MM.1S (cell line): ENCODE results near the gene LGSN.
"Not testable (repeated sequence)": the region's sequence is repeated elsewhere in the genome, so short reads cannot be mapped to it uniquely, and the experiment has no call there.

Experiments used
- DNase-seq: peaks from one replicate; pipeline ENCODE4 v3.0.0-alpha.2; 2015
- H2AFZ ChIP-seq: fragments of 300-600 bp; sonication (generic); 2 replicates; pipeline ENCODE4 v1.6.0; 2016; ENCODE audit warnings: antibody characterized with exemption, low read length
- H3F3A ChIP-seq: fragments of 300-600 bp; sonication (generic); 2 replicates; pipeline ENCODE4 v1.6.1; 2016; ENCODE audit warnings: mild to moderate bottlenecking, antibody characterized with exemption, low read length, moderate library complexity, mixed read lengths; ENCODE audit not compliant: insufficient read depth
- H3K27ac ChIP-seq: fragments of 300-600 bp; sonication (generic); 2 replicates; pipeline ENCODE4 v1.5.1; 2016; ENCODE audit warnings: mild to moderate bottlenecking, low read length
- H3K27me3 ChIP-seq: fragments of 300-600 bp; sonication (generic); replicated peaks from 2 replicates; pipeline ENCODE4 v1.6.0; 2016; ENCODE audit warnings: low read length; ENCODE audit not compliant: insufficient read depth
- H3K36me3 ChIP-seq: fragments of 300-600 bp; sonication (generic); replicated peaks from 2 replicates; pipeline ENCODE4 v1.6.1; 2016; ENCODE audit warnings: mild to moderate bottlenecking, low read length, mixed read lengths; ENCODE audit not compliant: insufficient read depth
- H3K4me1 ChIP-seq: fragments of 300-600 bp; sonication (generic); 2 replicates; pipeline ENCODE4 v1.6.1; 2016; ENCODE audit warnings: low read length, mixed read lengths
- H3K4me2 ChIP-seq: fragments of 300-600 bp; sonication (generic); 2 replicates; pipeline ENCODE4 v1.6.0; 2016; ENCODE audit warnings: low read depth, low read length
- H3K4me3 ChIP-seq: fragments of 300-600 bp; sonication (generic); 2 replicates; pipeline ENCODE4 v1.5.1; 2016; ENCODE audit warnings: low read length, mixed read lengths
- H3K79me2 ChIP-seq: fragments of 300-600 bp; sonication (generic); 2 replicates; pipeline ENCODE4 v1.6.1; 2016; ENCODE audit warnings: mixed run types, low read length, mixed read lengths
- H3K9ac ChIP-seq: fragments of 300-600 bp; sonication (generic); 2 replicates; pipeline ENCODE4 v1.6.1; 2016; ENCODE audit warnings: low read length, mixed read lengths
- H3K9me2 ChIP-seq: fragments of 300-600 bp; sonication (generic); replicated peaks from 2 replicates; pipeline ENCODE4 v1.6.1; 2016; ENCODE audit warnings: mild to moderate bottlenecking, low read length, mixed read lengths; ENCODE audit not compliant: insufficient read depth
- H3K9me3 ChIP-seq: fragments of 300-600 bp; sonication (generic); replicated peaks from 2 replicates; pipeline ENCODE4 v1.6.1; 2016; ENCODE audit warnings: mild to moderate bottlenecking, low read length, mixed read lengths; ENCODE audit not compliant: insufficient read depth
- H4K20me1 ChIP-seq: fragments of 300-600 bp; sonication (generic); 2 replicates; pipeline ENCODE4 v1.6.1; 2016; ENCODE audit warnings: mild to moderate bottlenecking, low read length, moderate library complexity, mixed read lengths; ENCODE audit not compliant: insufficient read depth
- EZH2 ChIP-seq: fragments of 300-600 bp; sonication (generic); optimal IDR thresholded peaks from 2 replicates; pipeline ENCODE3; 2017; ENCODE audit warnings: low read depth, mild to moderate bottlenecking, antibody characterized with exemption, low read length, mixed read lengths
- EZH2phosphoT487 ChIP-seq: fragments of 300-600 bp; sonication (generic); IDR thresholded peaks from 2 replicates; pipeline ENCODE4 v1.6.1; 2018; ENCODE audit warnings: antibody characterized with exemption, low read length
- TF ChIP-seq, protein P1 (sequence below): fragments of 300-600 bp; sonication (generic); IDR thresholded peaks from 2 replicates; pipeline ENCODE4 v1.5.1; 2016; ENCODE audit warnings: antibody characterized with exemption, low read length, mixed read lengths

LGSN gene, protein sequence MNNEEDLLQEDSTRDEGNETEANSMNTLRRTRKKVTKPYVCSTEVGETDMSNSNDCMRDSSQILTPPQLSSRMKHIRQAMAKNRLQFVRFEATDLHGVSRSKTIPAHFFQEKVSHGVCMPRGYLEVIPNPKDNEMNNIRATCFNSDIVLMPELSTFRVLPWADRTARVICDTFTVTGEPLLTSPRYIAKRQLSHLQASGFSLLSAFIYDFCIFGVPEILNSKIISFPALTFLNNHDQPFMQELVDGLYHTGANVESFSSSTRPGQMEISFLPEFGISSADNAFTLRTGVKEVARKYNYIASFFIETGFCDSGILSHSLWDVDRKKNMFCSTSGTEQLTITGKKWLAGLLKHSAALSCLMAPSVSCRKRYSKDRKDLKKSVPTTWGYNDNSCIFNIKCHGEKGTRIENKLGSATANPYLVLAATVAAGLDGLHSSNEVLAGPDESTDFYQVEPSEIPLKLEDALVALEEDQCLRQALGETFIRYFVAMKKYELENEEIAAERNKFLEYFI

DNA sequence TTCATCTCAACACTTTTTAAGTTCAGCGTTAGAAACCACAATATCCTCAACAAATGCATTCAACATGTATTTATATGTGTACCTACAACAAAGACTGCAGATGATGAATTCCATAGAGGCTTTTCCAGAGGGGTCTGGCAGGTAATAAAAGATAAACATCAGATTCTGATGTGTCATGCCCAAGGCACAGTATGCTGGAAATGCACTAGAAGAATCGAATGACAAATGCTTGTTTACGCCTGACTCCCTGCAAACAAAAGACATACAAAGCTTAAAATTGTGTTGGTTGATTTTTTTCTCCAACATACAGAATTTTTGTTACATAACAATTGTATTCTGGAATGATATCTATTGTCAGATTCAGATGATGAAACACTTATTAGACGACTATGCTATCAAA is at the start of gene LGSN:
LGSN (minus strand) TSS at position 45 of the 400 bp plus-strand sequence; CDS start at position 5, 40 bp downstream.
- Histone ChIP-seq H3F3A (no peaks in the 10 kb centered on the region), H3K27me3 (no peaks in the 10 kb centered on the region), H3K36me3 (no peaks in the 10 kb centered on the region), H3K9me2 (no peaks in the 10 kb centered on the region), H3K9me3 (no peaks in the 10 kb centered on the region), H3K27ac (no peak within 1 kb of the TSS), H4K20me1 (no peaks in the 10 kb centered on the region), H3K79me2 (no peaks in the 10 kb centered on the region), H3K4me3 (no peak within 1 kb of the TSS), H2AFZ (no peak within 1 kb of the TSS), H3K9ac (no peak within 1 kb of the TSS), H3K4me2 (no peak within 1 kb of the TSS), H3K4me1 (no peaks in the 10 kb centered on the region)
- no peak for DNase-seq
- TF ChIP-seq, protein P1, sequence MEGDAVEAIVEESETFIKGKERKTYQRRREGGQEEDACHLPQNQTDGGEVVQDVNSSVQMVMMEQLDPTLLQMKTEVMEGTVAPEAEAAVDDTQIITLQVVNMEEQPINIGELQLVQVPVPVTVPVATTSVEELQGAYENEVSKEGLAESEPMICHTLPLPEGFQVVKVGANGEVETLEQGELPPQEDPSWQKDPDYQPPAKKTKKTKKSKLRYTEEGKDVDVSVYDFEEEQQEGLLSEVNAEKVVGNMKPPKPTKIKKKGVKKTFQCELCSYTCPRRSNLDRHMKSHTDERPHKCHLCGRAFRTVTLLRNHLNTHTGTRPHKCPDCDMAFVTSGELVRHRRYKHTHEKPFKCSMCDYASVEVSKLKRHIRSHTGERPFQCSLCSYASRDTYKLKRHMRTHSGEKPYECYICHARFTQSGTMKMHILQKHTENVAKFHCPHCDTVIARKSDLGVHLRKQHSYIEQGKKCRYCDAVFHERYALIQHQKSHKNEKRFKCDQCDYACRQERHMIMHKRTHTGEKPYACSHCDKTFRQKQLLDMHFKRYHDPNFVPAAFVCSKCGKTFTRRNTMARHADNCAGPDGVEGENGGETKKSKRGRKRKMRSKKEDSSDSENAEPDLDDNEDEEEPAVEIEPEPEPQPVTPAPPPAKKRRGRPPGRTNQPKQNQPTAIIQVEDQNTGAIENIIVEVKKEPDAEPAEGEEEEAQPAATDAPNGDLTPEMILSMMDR, result no peak
- TF ChIP-seq EZH2 (no peak), EZH2phosphoT487 (no peak)

DNA sequence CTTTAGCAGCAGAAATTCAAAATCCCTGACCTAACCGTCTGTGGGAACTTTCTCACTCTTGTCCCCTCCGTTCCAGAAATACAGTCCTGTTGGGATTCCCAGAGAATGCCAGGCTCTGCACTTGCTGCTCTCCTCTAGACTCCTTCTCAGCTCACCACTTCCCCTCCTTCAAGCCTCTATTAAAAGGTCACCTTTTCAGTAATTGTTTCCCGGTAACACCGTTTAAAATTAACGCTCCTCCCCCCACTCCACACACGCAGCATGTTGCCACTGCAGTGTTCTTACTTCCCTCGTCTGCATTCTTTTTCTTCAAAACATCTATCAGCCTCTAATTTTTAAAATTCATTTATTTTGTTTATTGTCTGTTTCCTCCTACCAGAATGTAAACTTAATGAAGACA is 48.6 kb upstream of the LGSN start:
- no peak overlapping the region for H3K27ac ChIP-seq
- no peak overlapping the region for H3K9ac ChIP-seq
- TF ChIP-seq EZH2phosphoT487, result no peak
- TF ChIP-seq EZH2, result no peak
- TF ChIP-seq, protein P1, result no peak
- H2AFZ ChIP-seq, result no peak overlapping the region
- H4K20me1 ChIP-seq, result no peaks in the 10 kb centered on the region
- no peaks in the 10 kb centered on the region for H3K9me3 ChIP-seq
- H3F3A ChIP-seq, result no peaks in the 10 kb centered on the region
- no peaks in the 10 kb centered on the region for H3K9me2 ChIP-seq
- no peaks in the 10 kb centered on the region for H3K4me1 ChIP-seq
- no peaks in the 10 kb centered on the region for H3K27me3 ChIP-seq
- DNase-seq, result no peak
- H3K4me3 ChIP-seq, result no peak overlapping the region
- no peaks in the 10 kb centered on the region for H3K79me2 ChIP-seq
- no peaks in the 10 kb centered on the region for H3K36me3 ChIP-seq
- no peak overlapping the region for H3K4me2 ChIP-seq

DNA sequence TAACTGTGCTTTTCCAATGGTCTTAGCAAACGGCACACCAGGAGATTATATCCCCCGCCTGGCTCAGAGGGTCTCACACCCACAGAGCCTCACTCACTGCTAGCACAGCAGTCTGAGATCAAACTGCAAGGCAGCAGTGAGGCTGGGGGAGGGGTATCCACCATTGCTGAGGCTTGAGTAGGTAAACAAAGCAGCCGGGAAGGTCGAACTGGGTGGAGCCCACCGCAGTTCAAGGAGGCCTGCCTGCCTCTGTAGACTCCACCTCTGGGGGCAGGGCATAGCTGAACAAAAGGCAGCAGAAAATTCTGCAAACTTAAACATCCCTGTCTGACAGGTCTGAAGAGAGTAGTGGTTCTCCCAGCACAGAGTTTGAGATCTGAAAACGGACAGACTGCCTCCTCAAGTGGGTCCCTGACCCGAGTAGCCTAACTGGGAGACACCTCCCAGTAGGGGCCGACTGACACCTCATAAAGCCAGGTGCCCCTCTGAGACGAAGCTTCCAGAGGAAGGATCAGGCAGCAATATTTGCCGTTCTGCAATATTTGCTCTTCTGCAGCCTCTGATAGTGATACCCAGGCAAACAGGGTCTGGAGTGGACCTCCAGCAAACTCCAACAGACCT is 42.8 kb upstream of the LGSN start:
- not testable (repeated sequence) for H3K9me3 ChIP-seq, H3K9me2 ChIP-seq, H4K20me1 ChIP-seq, H3K4me3 ChIP-seq, H3K27ac ChIP-seq, H2AFZ ChIP-seq, H3K4me1 ChIP-seq, DNase-seq, H3K27me3 ChIP-seq, H3F3A ChIP-seq, H3K4me2 ChIP-seq, H3K36me3 ChIP-seq, H3K9ac ChIP-seq, H3K79me2 ChIP-seq

DNA sequence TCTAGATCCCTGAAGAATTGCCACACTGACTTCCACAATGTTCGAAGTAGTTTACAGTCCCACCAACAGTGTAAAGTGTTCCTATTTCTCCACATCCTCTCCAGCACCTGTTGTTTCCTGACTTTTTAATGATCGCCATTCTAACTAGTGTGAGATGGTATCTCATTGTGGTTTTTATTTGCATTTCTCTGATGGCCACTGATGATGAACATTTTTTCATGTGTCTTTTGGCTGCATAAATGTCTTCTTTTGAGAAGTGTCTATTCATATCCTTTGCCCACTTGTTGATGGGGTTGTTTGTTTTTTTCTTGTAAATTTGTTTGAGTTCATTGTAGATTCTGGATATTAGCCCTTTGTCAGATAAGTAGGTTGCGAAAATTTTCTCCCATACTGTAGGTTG is 37.6 kb upstream of the LGSN start:
- H3K27ac ChIP-seq, H3K27me3 ChIP-seq, H3K9ac ChIP-seq, H2AFZ ChIP-seq, DNase-seq, H3K9me3 ChIP-seq, H3K4me1 ChIP-seq, H3K36me3 ChIP-seq, H3K4me2 ChIP-seq, H4K20me1 ChIP-seq, H3F3A ChIP-seq, H3K4me3 ChIP-seq, H3K9me2 ChIP-seq, H3K79me2 ChIP-seq: not testable (repeated sequence)
